SJCRH30 (cell line): Measurements from ENCODE around the gene EVX2. TPM values are rescaled to one million over a fixed set of nuclear protein-coding genes. Genes with fewer than 3 reads are reported as not detected.

ENCODE experiments used
- DNase-seq, 2 experiments: peaks; one replicate each; pipeline ENCODE4 v3.0.0-alpha.2; 2015 to 2020
- H3K27ac ChIP-seq: fragments of 250-450 bp; sonication (Bioruptor Pico); 2 replicates; pipeline ENCODE4 v1.5.1; 2020; ENCODE audit warnings: mild to moderate bottlenecking, moderate library complexity
- H3K27me3 ChIP-seq: fragments of 250-450 bp; sonication (Bioruptor Pico); 2 replicates; pipeline ENCODE4 v1.5.1; 2020; ENCODE audit warnings: mild to moderate bottlenecking, moderate library complexity
- H3K36me3 ChIP-seq: fragments of 250-450 bp; sonication (Bioruptor Pico); 2 replicates; pipeline ENCODE4 v1.5.1; 2020; ENCODE audit warnings: mild to moderate bottlenecking, moderate library complexity
- H3K4me1 ChIP-seq: fragments of 250-450 bp; sonication (Bioruptor Pico); 2 replicates; pipeline ENCODE4 v1.5.1; 2020; ENCODE audit warnings: mild to moderate bottlenecking, moderate library complexity
- H3K4me3 ChIP-seq: fragments of 250-450 bp; sonication (Bioruptor Pico); 2 replicates; pipeline ENCODE4 v1.5.1; 2020; ENCODE audit warnings: mild to moderate bottlenecking, moderate library complexity
- H3K9me3 ChIP-seq: fragments of 250-450 bp; sonication (Bioruptor Pico); replicated peaks from 2 replicates; pipeline ENCODE4 v1.5.1; 2020; ENCODE audit warnings: mild to moderate bottlenecking, moderate library complexity
- total RNA-seq: library from RNA; depleted of rRNA; stranded (reverse); fragments of >200 nt; shearing (Covaris generic); gene quantifications from 2 replicates; pipeline ENCODE4 v1.2.3, GENCODE V29; 2014; rRNA removed

Gene EVX2
- not detected in 2 replicates for total RNA-seq

GRCh38 chr2:176083796-176084261 is at the start of gene EVX2:
EVX2 (minus strand) TSS chr2:176083962; CDS start chr2:176083776, 186 bp downstream.
- Histone ChIP-seq H3K27ac (no peak within 1 kb of the TSS), H3K9me3 (no peaks in the 10 kb centered on the region), H3K36me3 (no peaks in the 10 kb centered on the region), H3K4me1 (no peaks in the 10 kb centered on the region), H3K4me3 (no peak within 1 kb of the TSS), H3K27me3 (no peaks in the 10 kb centered on the region)
- DNase-seq: no peak

GRCh38 chr2:176133389-176133788 is 49.6 kb upstream of the EVX2 start:
- peak; percentile 36 to 66 for DNase-seq
- H3K4me1 ChIP-seq: peaks cover 11% of the 10 kb centered on the region; the same call in 1 of the 2 replicates
- no peaks in the 10 kb centered on the region for H3K36me3 ChIP-seq
- no peak overlapping the region for H3K27ac ChIP-seq
- no peak overlapping the region for H3K4me3 ChIP-seq
- no peaks in the 10 kb centered on the region for H3K27me3 ChIP-seq
- H3K9me3 ChIP-seq: no peaks in the 10 kb centered on the region

- Histone ChIP-seq H3K4me1 (peaks cover 11% of the 10 kb centered on the region; the same call in 1 of the 2 replicates), H3K4me3 (peak overlapping the region; percentile 42), H3K36me3 (no peaks in the 10 kb centered on the region), H3K27me3 (no peaks in the 10 kb centered on the region), H3K27ac (no peak overlapping the region), H3K9me3 (no peaks in the 10 kb centered on the region)
- DNase-seq: peak; percentile 19 to 53
Observed at GRCh38 chr2:176132205-176133171, 48.7 kb upstream of the EVX2 start.

- Histone ChIP-seq H3K27ac (no peak overlapping the region), H3K27me3 (no peaks in the 10 kb centered on the region), H3K4me3 (peak overlapping the region; percentile 42), H3K4me1 (peaks cover 11% of the 10 kb centered on the region; the same call in 1 of the 2 replicates), H3K9me3 (no peaks in the 10 kb centered on the region), H3K36me3 (no peaks in the 10 kb centered on the region)
- DNase-seq: no peak
Observed at GRCh38 chr2:176131848-176132158, 48.0 kb upstream of the EVX2 start.

GRCh38 chr2:176130957-176131847 is 47.4 kb upstream of the EVX2 start:
- no peak overlapping the region for H3K27ac ChIP-seq
- no peaks in the 10 kb centered on the region for H3K9me3 ChIP-seq
- H3K36me3 ChIP-seq: no peaks in the 10 kb centered on the region
- no peak for DNase-seq
- H3K27me3 ChIP-seq: no peaks in the 10 kb centered on the region
- H3K4me1 ChIP-seq: peaks cover 11% of the 10 kb centered on the region; the same call in 1 of the 2 replicates
- peak overlapping the region; percentile 73 for H3K4me3 ChIP-seq

GRCh38 chr2:176130147-176130956 is 46.6 kb upstream of the EVX2 start:
- peak; percentile 52 to 53 for DNase-seq

GRCh38 chr2:176129813-176130146 is 46.0 kb upstream of the EVX2 start:
- Histone ChIP-seq H3K27me3 (no peaks in the 10 kb centered on the region), H3K4me3 (peak overlapping the region; percentile 73), H3K27ac (no peak overlapping the region), H3K9me3 (no peaks in the 10 kb centered on the region), H3K4me1 (peaks cover 11% of the 10 kb centered on the region; the same call in 1 of the 2 replicates), H3K36me3 (no peaks in the 10 kb centered on the region)
- peak; percentile 51 to 66 for DNase-seq

More at GRCh38 chr2:176130147-176130956, 46.6 kb upstream of the EVX2 start:
- H3K9me3 ChIP-seq: no peaks in the 10 kb centered on the region
- H3K27me3 ChIP-seq: no peaks in the 10 kb centered on the region
- H3K4me3 ChIP-seq: peak overlapping the region; percentile 73
- H3K27ac ChIP-seq: no peak overlapping the region; the same call in 1 of the 2 replicates
- peaks cover 11% of the 10 kb centered on the region; the same call in 1 of the 2 replicates for H3K4me1 ChIP-seq
- no peaks in the 10 kb centered on the region for H3K36me3 ChIP-seq

- Histone ChIP-seq H3K27ac (no peak within 1 kb of the TSS; the same call in 1 of the 2 replicates), H3K9me3 (no peaks in the 10 kb centered on the region), H3K27me3 (no peaks in the 10 kb centered on the region), H3K36me3 (no peaks in the 10 kb centered on the region), H3K4me1 (peaks cover 11% of the 10 kb centered on the region; the same call in 1 of the 2 replicates), H3K4me3 (peak within 1 kb of the TSS; percentile 73)
- peak; percentile 80 to 85 for DNase-seq
Observed at GRCh38 chr2:176128982-176129796, 45.4 kb upstream of the EVX2 start, which contains the start of gene HOXD8. HOXD8 (plus strand) TSS chr2:176129705; CDS start chr2:176130367, 662 bp downstream.

GRCh38 chr2:176128172-176128981 is 44.6 kb upstream of the EVX2 start:
- no peak for DNase-seq
- Histone ChIP-seq H3K4me1 (peaks cover 7% of the 10 kb centered on the region; the same call in 1 of the 2 replicates), H3K27me3 (no peaks in the 10 kb centered on the region), H3K27ac (no peak overlapping the region), H3K36me3 (no peaks in the 10 kb centered on the region), H3K4me3 (no peak overlapping the region), H3K9me3 (no peaks in the 10 kb centered on the region)

- Histone ChIP-seq H3K4me3 (no peak overlapping the region), H3K4me1 (peaks cover under 1% of the 10 kb centered on the region; the same call in 1 of the 2 replicates), H3K27ac (no peak overlapping the region), H3K27me3 (no peaks in the 10 kb centered on the region), H3K36me3 (no peaks in the 10 kb centered on the region), H3K9me3 (no peaks in the 10 kb centered on the region)
- DNase-seq: no peak
Observed at GRCh38 chr2:176127774-176128072, 44.0 kb upstream of the EVX2 start.

GRCh38 chr2:176126929-176127773 is 43.4 kb upstream of the EVX2 start:
- Histone ChIP-seq H3K4me1 (no peaks in the 10 kb centered on the region), H3K27me3 (no peaks in the 10 kb centered on the region), H3K9me3 (no peaks in the 10 kb centered on the region), H3K36me3 (no peaks in the 10 kb centered on the region), H3K4me3 (no peak overlapping the region), H3K27ac (no peak overlapping the region)
- DNase-seq: peak; percentile 44 to 75

- no peak overlapping the region for H3K27ac ChIP-seq
- H3K36me3 ChIP-seq: no peaks in the 10 kb centered on the region
- no peaks in the 10 kb centered on the region for H3K4me1 ChIP-seq
- H3K27me3 ChIP-seq: no peaks in the 10 kb centered on the region
- H3K9me3 ChIP-seq: no peaks in the 10 kb centered on the region
- H3K4me3 ChIP-seq: no peak overlapping the region
- no peak for DNase-seq
Observed at GRCh38 chr2:176125772-176126054, 42.0 kb upstream of the EVX2 start.
